Measurements from ENCODE around the gene SPIRE2. TPM values are rescaled to one million over a fixed set of nuclear protein-coding genes. Genes with fewer than 3 reads are reported as not detected.
A peak's percentile ranks its signal among the peaks of the same experiment; 100 is the strongest.
"Not testable (repeated sequence)": the region's sequence is repeated elsewhere in the genome, so short reads cannot be mapped to it uniquely, and the experiment has no call there.

Gene SPIRE2
- polyA plus RNA-seq, 1 experiment, result 1.5 TPM

DNA sequence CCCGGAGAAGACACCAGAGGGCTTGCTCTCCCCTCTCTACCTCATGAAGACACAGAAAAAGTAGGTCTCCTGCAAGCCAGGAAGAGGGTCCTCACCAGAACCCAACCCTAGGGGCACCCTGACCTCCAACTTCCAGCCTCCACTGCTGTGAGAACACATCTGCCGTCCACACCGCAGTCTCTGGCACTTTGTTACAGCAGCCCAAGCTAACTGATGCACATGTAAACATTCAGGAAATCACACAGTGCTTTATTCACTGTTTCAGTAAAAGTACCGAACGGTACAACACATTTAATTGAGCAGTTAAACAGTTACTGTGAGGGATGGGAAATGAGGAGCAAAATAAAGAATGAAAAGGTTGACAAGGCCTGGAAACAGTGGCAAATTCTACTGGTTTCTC is 30.1 kb upstream of the SPIRE2 start:
- no peak for DNase-seq (ENCODE audit: low read depth, low spot score)
- TF ChIP-seq, protein P1, sequence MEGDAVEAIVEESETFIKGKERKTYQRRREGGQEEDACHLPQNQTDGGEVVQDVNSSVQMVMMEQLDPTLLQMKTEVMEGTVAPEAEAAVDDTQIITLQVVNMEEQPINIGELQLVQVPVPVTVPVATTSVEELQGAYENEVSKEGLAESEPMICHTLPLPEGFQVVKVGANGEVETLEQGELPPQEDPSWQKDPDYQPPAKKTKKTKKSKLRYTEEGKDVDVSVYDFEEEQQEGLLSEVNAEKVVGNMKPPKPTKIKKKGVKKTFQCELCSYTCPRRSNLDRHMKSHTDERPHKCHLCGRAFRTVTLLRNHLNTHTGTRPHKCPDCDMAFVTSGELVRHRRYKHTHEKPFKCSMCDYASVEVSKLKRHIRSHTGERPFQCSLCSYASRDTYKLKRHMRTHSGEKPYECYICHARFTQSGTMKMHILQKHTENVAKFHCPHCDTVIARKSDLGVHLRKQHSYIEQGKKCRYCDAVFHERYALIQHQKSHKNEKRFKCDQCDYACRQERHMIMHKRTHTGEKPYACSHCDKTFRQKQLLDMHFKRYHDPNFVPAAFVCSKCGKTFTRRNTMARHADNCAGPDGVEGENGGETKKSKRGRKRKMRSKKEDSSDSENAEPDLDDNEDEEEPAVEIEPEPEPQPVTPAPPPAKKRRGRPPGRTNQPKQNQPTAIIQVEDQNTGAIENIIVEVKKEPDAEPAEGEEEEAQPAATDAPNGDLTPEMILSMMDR (IDR thresholded peaks at IDR 0.05; ENCODE audit: low read depth, low read length), result no peak
- no peak overlapping the region for H3K27ac ChIP-seq (ENCODE audit: low read depth, low read length)
- CTCF ChIA-PET, result no interaction called here
- H3K27me3 ChIP-seq (ENCODE audit: control insufficient read depth, insufficient read depth, low read length), result no peaks in the 10 kb centered on the region
- no peak overlapping the region for H3K4me3 ChIP-seq (ENCODE audit: low read depth, low read length)
- no peaks in the 10 kb centered on the region for H3K9me3 ChIP-seq (ENCODE audit: control insufficient read depth, insufficient read depth, low read length)
- POLR2A ChIA-PET, result interaction anchor here (0.6 kb wide), 1 partner anchor 69 kb away, joined by 4 read pairs; no protein-coding TSS in a partner anchor

DNA sequence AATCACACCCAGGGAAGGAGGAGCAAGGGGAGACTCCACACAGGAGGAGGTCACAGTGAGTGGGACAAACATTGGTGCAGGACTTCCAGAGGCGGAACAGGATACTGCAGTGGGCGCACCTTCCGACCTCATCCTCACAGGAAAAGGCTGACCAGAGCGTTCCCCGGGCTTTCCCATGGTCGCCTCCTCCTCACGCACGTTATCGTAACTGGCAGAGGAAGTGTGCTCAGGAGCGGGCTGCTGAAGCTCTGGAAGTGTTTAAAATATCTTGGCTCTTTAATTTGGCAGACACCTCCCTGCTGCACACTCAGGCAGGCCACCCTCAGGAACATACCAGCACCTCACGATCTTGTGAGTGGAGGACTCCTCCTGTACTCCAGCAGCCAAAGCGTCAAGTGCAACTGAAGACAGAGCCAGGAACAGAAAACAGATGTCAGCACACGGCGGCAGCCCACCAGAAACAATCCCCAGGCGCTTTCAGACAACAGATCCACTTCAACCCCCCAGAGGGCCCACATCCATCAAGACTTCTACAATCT is 29.4 kb upstream of the SPIRE2 start:
- Histone ChIP-seq H3K27me3 (ENCODE audit: control insufficient read depth, insufficient read depth, low read length) (no peaks in the 10 kb centered on the region), H3K27ac (ENCODE audit: low read depth, low read length) (no peak overlapping the region), H3K9me3 (ENCODE audit: control insufficient read depth, insufficient read depth, low read length) (no peaks in the 10 kb centered on the region), H3K4me3 (ENCODE audit: low read depth, low read length) (no peak overlapping the region)
- DNase-seq (ENCODE audit: low read depth, low spot score), result no peak
- ChIA-PET CTCF (no interaction called here), POLR2A (no interaction called here)
- TF ChIP-seq, protein P1 (IDR thresholded peaks at IDR 0.05; ENCODE audit: low read depth, low read length), result no peak

DNA sequence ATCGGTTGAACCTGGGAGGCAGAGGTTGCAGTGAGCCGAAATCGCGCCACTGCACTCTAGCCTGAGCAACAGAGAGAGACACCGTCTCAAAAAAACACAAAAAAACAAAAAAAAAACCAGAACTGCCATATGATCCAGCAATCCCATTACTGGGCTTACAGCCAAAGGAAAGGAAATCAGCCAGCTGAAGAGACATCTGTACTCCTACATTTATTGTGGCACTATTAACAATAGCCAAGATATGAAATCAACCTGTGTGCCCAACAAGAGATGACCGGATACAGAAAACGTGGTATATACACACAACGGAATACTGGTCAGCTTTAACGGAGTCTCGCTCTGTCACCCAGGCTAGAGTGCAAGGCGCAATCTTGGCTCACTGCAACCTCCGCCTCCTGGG is 26.5 kb upstream of the SPIRE2 start:
- ChIA-PET POLR2A (no interaction called here), CTCF (interaction anchor here (1.9 to 2.4 kb wide), 2 partner anchors 59 to 96 kb away, joined by 6 to 7 read pairs; no protein-coding TSS in a partner anchor)
- DNase-seq (ENCODE audit: low read depth, low spot score), result no peak
- no peak overlapping the region for H3K27ac ChIP-seq (ENCODE audit: low read depth, low read length)
- H3K4me3 ChIP-seq (ENCODE audit: low read depth, low read length), result no peak overlapping the region
- TF ChIP-seq, protein P1 (IDR thresholded peaks at IDR 0.05; ENCODE audit: low read depth, low read length), result no peak
- no peaks in the 10 kb centered on the region for H3K9me3 ChIP-seq (ENCODE audit: control insufficient read depth, insufficient read depth, low read length)
- no peaks in the 10 kb centered on the region for H3K27me3 ChIP-seq (ENCODE audit: control insufficient read depth, insufficient read depth, low read length)

DNA sequence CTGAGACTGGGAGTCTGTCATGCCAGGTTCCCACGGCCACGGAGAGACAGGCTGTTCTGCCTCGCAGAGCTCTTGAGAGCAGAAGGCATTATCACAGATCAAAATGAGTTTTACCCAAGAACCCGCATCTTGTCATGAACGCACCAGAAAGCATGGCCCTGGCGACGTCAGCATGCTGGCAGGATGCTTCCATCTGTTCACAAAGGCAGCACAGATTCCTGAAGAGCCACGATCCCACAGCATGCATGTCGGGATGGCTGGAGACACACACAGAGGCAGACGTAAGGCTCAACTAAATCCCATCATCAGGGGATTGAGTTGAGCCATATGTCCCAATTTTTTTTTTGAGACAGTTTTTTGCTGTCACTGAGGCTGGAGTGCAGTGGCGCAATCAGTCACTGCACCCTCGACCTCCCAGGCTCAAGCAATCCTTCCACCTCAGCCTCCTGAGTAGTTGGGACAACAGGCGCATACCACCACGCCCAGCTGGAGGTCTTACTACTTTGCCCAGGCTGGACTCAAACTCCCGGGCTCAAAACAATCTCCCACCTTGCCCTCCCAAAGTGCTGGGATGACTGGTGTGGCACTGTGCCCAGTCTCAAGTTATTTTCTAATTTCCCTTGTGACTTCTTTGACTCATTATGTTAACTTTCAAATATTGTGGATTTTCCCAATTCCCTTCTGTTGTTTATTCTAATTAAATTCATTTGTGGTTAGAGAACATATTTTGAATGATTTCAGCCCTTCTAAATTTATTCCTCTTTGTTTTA is 23.0 kb upstream of the SPIRE2 start:
- TF ChIP-seq, protein P1 (IDR thresholded peaks at IDR 0.05; ENCODE audit: low read depth, low read length), result no peak
- DNase-seq (ENCODE audit: low read depth, low spot score), result peak; percentile 54
- Histone ChIP-seq H3K4me3 (ENCODE audit: low read depth, low read length) (no peak overlapping the region), H3K27me3 (ENCODE audit: control insufficient read depth, insufficient read depth, low read length) (no peaks in the 10 kb centered on the region), H3K27ac (ENCODE audit: low read depth, low read length) (peak overlapping the region; percentile 92), H3K9me3 (ENCODE audit: control insufficient read depth, insufficient read depth, low read length) (no peaks in the 10 kb centered on the region)
- ChIA-PET CTCF (no interaction called here), POLR2A (interaction anchor here (0.7 kb wide), 2 partner anchors 44 to 63 kb away, joined by 3 read pairs; no protein-coding TSS in a partner anchor)

DNA sequence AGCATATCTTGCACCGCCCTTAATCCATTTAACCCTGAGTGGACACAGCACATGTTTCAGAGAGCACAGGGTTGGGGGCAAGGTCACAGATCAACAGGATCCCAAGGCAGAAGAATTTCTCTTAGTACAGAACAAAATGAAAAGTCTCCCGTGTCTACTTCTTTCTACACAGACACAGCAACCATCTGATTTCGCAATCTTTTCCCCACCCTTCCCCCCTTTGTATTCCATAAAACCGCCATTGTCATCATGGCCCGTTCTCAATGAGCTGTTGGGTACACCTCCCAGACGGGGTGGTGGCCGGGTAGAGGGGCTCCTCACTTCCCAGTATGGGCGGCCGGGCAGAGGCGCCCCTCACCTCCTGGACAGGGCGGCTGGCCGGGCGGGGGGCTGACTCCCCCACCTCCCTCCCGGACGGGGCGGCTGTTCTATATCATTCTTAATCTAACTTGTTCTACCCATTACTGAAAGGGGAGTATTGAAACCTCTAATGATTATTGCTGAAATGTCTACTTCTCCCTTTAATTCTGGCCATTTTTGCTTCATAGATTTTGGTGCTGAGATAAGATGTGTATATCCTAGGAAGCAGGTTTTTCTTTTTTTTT is 21.6 kb upstream of the SPIRE2 start:
- DNase-seq (ENCODE audit: low read depth, low spot score); POLR2A ChIA-PET; H3K4me3 ChIP-seq (ENCODE audit: low read depth, low read length); CTCF ChIA-PET; H3K27me3 ChIP-seq (ENCODE audit: control insufficient read depth, insufficient read depth, low read length); H3K27ac ChIP-seq (ENCODE audit: low read depth, low read length); H3K9me3 ChIP-seq (ENCODE audit: control insufficient read depth, insufficient read depth, low read length): not testable (repeated sequence)
